ENCODE results near the gene MAOB.

- TF ChIP-seq CTCF (IDR thresholded peaks at IDR 0.05) (no peak), ZFX (IDR thresholded peaks at IDR 0.05; ENCODE audit: borderline replicate concordance) (no peak)
Measured at GRCh38 chrX:43815209-43815608, 67.0 kb downstream of the MAOB start.
